Fibroblast of lung (primary cell): ENCODE data around the gene NDUFS2. TPM values are rescaled to one million over a fixed set of nuclear protein-coding genes. Genes with fewer than 3 reads are reported as not detected.
A peak's percentile ranks its signal among the peaks of the same experiment; 100 is the strongest.

Experiments used
- DNase-seq, 2 donors: peaks; one replicate each; pipeline versions ENCODE4 v3.0.0 to v3.0.0-alpha.2; 2010; ENCODE audit warnings: low read depth in 2 of 2
- H2AFZ ChIP-seq: 2 replicates; pipeline ENCODE4 v1.5.1; 2012; ENCODE audit warnings: low read length, control low read depth, inconsistent platforms
- H3K27ac ChIP-seq: 2 replicates; pipeline ENCODE4 v1.5.1; 2011; ENCODE audit warnings: low read length, control low read depth; ENCODE audit not compliant: insufficient read depth
- H3K27me3 ChIP-seq: 2 replicates; pipeline ENCODE4 v1.5.1; 2011; ENCODE audit warnings: mild to moderate bottlenecking, low read length; ENCODE audit not compliant: control insufficient read depth, insufficient read depth
- H3K36me3 ChIP-seq: 2 replicates; pipeline ENCODE4 v1.5.1; 2011; ENCODE audit warnings: low read length; ENCODE audit not compliant: control insufficient read depth, insufficient read depth
- H3K4me1 ChIP-seq: 2 replicates; pipeline ENCODE4 v1.5.1; 2011; ENCODE audit warnings: low read length; ENCODE audit not compliant: control insufficient read depth, insufficient read depth; ENCODE audit errors: extremely low read depth
- H3K4me2 ChIP-seq: 2 replicates; pipeline ENCODE4 v1.5.1; 2011; ENCODE audit warnings: low read length, control low read depth; ENCODE audit not compliant: insufficient read depth; ENCODE audit errors: extremely low read depth
- H3K4me3 ChIP-seq, 4 experiments: fragments of 200-600 bp in 1 of 4; sonication (generic) in 1 of 4; replicated peaks in 1 of 4; 2 replicates each; pipeline ENCODE4 v1.5.1; 2011 to 2016; ENCODE audit warnings: low read length in 4 of 4, low read depth in 3 of 4, mild to moderate bottlenecking in 3 of 4, control low read depth in 2 of 4, inconsistent platforms in 1 of 4, mixed read lengths in 1 of 4; ENCODE audit not compliant: insufficient read depth in 1 of 4; ENCODE audit errors: control extremely low read depth in 1 of 4
- H3K79me2 ChIP-seq: 2 replicates; pipeline ENCODE4 v1.5.1; 2012; ENCODE audit warnings: mild to moderate bottlenecking, low read length, inconsistent platforms; ENCODE audit not compliant: control insufficient read depth, insufficient read depth
- H3K9ac ChIP-seq: 2 replicates; pipeline ENCODE4 v1.5.1; 2011; ENCODE audit warnings: mild to moderate bottlenecking, low read length, control low read depth; ENCODE audit not compliant: insufficient read depth
- H3K9me3 ChIP-seq: 2 replicates; pipeline ENCODE4 v1.5.1; 2012; ENCODE audit warnings: low read depth, low read length; ENCODE audit not compliant: control insufficient read depth, insufficient read depth
- H4K20me1 ChIP-seq: 2 replicates; pipeline ENCODE4 v1.5.1; 2011; ENCODE audit warnings: low read length; ENCODE audit not compliant: control insufficient read depth, insufficient read depth; ENCODE audit errors: extremely low read depth
- EZH2 ChIP-seq: IDR thresholded peaks from 2 replicates; pipeline ENCODE4 v1.5.1; 2012; ENCODE audit warnings: low read length, control low read depth, mild to moderate bottlenecking; ENCODE audit errors: missing control alignments
- polyA plus RNA-seq, 2 donors: library from polyadenylated mRNA; depleted of rRNA in 1 of 2; stranded (reverse) in 1 of 2; unstranded in 1 of 2; fragments of >200 nt; gene quantifications; 2 replicates each; pipeline ENCODE4 v1.2.1, GENCODE V29; 2011 to 2012; ENCODE audit warnings: missing spikeins in 1 of 2
- total RNA-seq: library from RNA; depleted of rRNA; stranded (reverse); fragments of >200 nt; gene quantifications from 2 replicates; pipeline ENCODE4 v1.2.1, GENCODE V29; 2014
- TF ChIP-seq, protein P1 (sequence below), 2 donors: IDR thresholded peaks in 1 of 2; conservative IDR thresholded peaks in 1 of 2; 1 replicate in 1 of 2; 2 replicates in 1 of 2; pipeline ENCODE4 v1.5.1; 2011 to 2012; ENCODE audit warnings: low read length in 2 of 2, control low read depth in 1 of 2, inconsistent platforms in 1 of 2, low read depth in 1 of 2, mild to moderate bottlenecking in 1 of 2

NDUFS2 gene
- total and polyA plus RNA-seq, 2 donors (not counting 1 experiment from before 2014, with no cell fraction given): 135 to 194 TPM

DNA sequence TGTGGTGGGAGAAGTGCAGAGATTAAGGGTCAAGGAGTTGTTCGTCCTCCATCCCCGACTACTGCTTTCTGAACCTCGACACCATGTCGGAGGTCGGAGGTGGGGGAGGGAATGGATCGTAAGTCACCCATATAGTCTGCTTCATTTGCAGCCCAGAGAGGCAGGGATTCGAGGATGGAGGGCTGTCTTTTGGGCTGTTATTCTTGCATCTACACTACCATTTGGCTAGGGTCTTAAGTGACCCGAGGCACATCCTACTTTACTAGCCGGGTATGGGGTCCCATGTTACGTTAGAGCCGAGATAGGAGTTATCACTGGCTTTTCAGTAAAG, 42.3 kb upstream of the NDUFS2 start:
- Histone ChIP-seq H3K79me2 (peaks cover 16% of the 10 kb centered on the region), H3K4me3 (peak overlapping the region; percentile 63 to 93 (median 81)), H3K36me3 (peaks cover 26% of the 10 kb centered on the region), H3K27me3 (no peaks in the 10 kb centered on the region), H3K4me1 (peaks cover 7% of the 10 kb centered on the region), H3K27ac (peak overlapping the region; percentile 68), H3K9me3 (no peaks in the 10 kb centered on the region), H3K9ac (peak overlapping the region; percentile 87), H4K20me1 (no peaks in the 10 kb centered on the region), H3K4me2 (peak overlapping the region; percentile 88), H2AFZ (peak overlapping the region; percentile 17)
- no peak for TF ChIP-seq EZH2
- TF ChIP-seq, protein P1, sequence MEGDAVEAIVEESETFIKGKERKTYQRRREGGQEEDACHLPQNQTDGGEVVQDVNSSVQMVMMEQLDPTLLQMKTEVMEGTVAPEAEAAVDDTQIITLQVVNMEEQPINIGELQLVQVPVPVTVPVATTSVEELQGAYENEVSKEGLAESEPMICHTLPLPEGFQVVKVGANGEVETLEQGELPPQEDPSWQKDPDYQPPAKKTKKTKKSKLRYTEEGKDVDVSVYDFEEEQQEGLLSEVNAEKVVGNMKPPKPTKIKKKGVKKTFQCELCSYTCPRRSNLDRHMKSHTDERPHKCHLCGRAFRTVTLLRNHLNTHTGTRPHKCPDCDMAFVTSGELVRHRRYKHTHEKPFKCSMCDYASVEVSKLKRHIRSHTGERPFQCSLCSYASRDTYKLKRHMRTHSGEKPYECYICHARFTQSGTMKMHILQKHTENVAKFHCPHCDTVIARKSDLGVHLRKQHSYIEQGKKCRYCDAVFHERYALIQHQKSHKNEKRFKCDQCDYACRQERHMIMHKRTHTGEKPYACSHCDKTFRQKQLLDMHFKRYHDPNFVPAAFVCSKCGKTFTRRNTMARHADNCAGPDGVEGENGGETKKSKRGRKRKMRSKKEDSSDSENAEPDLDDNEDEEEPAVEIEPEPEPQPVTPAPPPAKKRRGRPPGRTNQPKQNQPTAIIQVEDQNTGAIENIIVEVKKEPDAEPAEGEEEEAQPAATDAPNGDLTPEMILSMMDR (conservative IDR thresholded peaks at IDR 0.05 in 1 of 2, IDR thresholded peaks at IDR 0.05 in 1 of 2; ENCODE audit: low read depth in 1 of 2, low read length in 2 of 2): no peak
- no peak for DNase-seq

DNA sequence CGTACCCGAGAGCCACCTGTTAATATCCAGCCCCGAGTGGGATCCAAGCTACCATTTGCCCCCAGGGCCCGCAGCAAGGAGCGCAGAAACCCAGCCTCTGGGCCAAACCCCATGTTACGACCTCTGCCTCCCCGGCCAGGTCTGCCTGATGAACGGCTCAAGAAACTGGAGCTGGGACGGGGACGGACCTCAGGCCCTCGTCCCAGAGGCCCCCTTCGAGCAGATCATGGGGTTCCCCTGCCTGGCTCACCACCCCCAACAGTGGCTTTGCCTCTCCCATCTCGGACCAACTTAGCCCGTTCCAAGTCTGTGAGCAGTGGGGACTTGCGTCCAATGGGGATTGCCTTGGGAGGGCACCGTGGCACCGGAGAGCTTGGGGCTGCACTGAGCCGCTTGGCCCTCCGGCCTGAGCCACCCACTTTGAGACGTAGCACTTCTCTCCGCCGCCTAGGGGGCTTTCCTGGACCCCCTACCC, 41.5 kb upstream of the NDUFS2 start:
- TF ChIP-seq EZH2: no peak
- TF ChIP-seq, protein P1 (conservative IDR thresholded peaks at IDR 0.05 in 1 of 2, IDR thresholded peaks at IDR 0.05 in 1 of 2; ENCODE audit: low read depth in 1 of 2, low read length in 2 of 2): no peak
- H3K79me2 ChIP-seq: peaks cover 16% of the 10 kb centered on the region
- no peak overlapping the region for H3K4me3 ChIP-seq
- H3K36me3 ChIP-seq: peaks cover 27% of the 10 kb centered on the region
- H2AFZ ChIP-seq: no peak overlapping the region
- DNase-seq: no peak
- no peaks in the 10 kb centered on the region for H3K27me3 ChIP-seq
- peak overlapping the region; percentile 88 for H3K4me2 ChIP-seq
- H3K27ac ChIP-seq: no peak overlapping the region
- no peaks in the 10 kb centered on the region for H4K20me1 ChIP-seq
- H3K9me3 ChIP-seq: no peaks in the 10 kb centered on the region
- H3K9ac ChIP-seq: no peak overlapping the region
- peaks cover 12% of the 10 kb centered on the region for H3K4me1 ChIP-seq

DNA sequence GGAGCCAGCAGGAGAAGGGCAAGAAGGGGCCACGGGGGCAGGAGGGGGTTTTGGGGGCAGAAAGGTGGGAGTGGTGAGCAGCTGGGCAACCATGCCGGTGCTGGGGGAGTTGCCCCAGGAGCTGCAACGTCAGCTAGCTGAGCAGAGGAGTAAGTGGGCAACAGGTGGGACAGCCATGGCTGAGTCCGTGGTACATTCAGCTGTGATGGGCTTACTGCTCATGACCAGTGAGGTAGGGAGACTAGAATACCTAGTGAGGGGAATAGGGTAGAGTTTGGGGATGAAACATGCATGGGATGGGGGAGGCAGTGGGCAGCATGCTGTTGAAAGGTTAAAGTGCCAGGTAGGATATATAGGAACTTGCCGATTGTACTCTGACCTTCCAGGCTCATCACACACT, 40.5 kb upstream of the NDUFS2 start:
- no peaks in the 10 kb centered on the region for H4K20me1 ChIP-seq
- no peak for DNase-seq
- no peak overlapping the region for H3K27ac ChIP-seq
- no peak overlapping the region for H3K4me3 ChIP-seq
- peaks cover 27% of the 10 kb centered on the region for H3K36me3 ChIP-seq
- no peak for TF ChIP-seq EZH2
- TF ChIP-seq, protein P1 (conservative IDR thresholded peaks at IDR 0.05 in 1 of 2, IDR thresholded peaks at IDR 0.05 in 1 of 2; ENCODE audit: low read depth in 1 of 2, low read length in 2 of 2): no peak
- H3K4me1 ChIP-seq: peaks cover 12% of the 10 kb centered on the region
- no peak overlapping the region for H3K4me2 ChIP-seq
- no peaks in the 10 kb centered on the region for H3K27me3 ChIP-seq
- H2AFZ ChIP-seq: no peak overlapping the region
- no peak overlapping the region for H3K9ac ChIP-seq
- peaks cover 16% of the 10 kb centered on the region for H3K79me2 ChIP-seq
- no peaks in the 10 kb centered on the region for H3K9me3 ChIP-seq
